Suppressor macrophage (primary cell): ENCODE results near the gene PIEZO1.

Experiments
- DNase-seq, 4 experiments: peaks; one replicate each; pipeline ENCODE4 v3.0.0-alpha.2; 2020 to 2022

Gene PIEZO1

GRCh38 chr16:88815901-88816589, 31.0 kb upstream of the PIEZO1 start:
- peak; percentile 32 to 60 (median 38) for DNase-seq

GRCh38 chr16:88815227-88815626, 30.2 kb upstream of the PIEZO1 start:
- DNase-seq: no peak

- DNase-seq: no peak
Observed at GRCh38 chr16:88814144-88814502, 29.1 kb upstream of the PIEZO1 start.

GRCh38 chr16:88813269-88814143, 28.5 kb upstream of the PIEZO1 start:
- peak in 2 of 4 experiments; percentile 35 to 48 for DNase-seq

GRCh38 chr16:88812513-88813268, 27.7 kb upstream of the PIEZO1 start:
- peak; percentile 62 to 79 (median 72) for DNase-seq

GRCh38 chr16:88811769-88812512, 26.9 kb upstream of the PIEZO1 start, which contains the start of gene APRT:
Gene APRT, minus strand, starts transcription at chr16:88811928. Its CDS starts 29 bp downstream, at chr16:88811899.
- DNase-seq: peak; percentile 95 to 99 (median 98)

GRCh38 chr16:88810912-88811768, 26.1 kb upstream of the PIEZO1 start:
- DNase-seq: peak; percentile 88 to 93 (median 90)

GRCh38 chr16:88810166-88810911, 25.3 kb upstream of the PIEZO1 start:
- DNase-seq: peak; percentile 57 to 78 (median 69)

- DNase-seq: peak in 1 of 4 experiments; percentile 2
Observed at GRCh38 chr16:88809676-88810165, 24.7 kb upstream of the PIEZO1 start.

GRCh38 chr16:88809068-88809675, 24.2 kb upstream of the PIEZO1 start:
- DNase-seq: no peak

- no peak for DNase-seq
Observed at GRCh38 chr16:88807626-88808453, 22.8 kb upstream of the PIEZO1 start.

GRCh38 chr16:88807142-88807625, 22.2 kb upstream of the PIEZO1 start:
- no peak for DNase-seq

- no peak for DNase-seq
Observed at GRCh38 chr16:88806491-88807111, 21.6 kb upstream of the PIEZO1 start.

- no peak for DNase-seq
Observed at GRCh38 chr16:88805887-88806393, 20.9 kb upstream of the PIEZO1 start.

- no peak for DNase-seq
Observed at GRCh38 chr16:88805340-88805715, 20.3 kb upstream of the PIEZO1 start.

- no peak for DNase-seq
Observed at GRCh38 chr16:88804552-88805339, 19.7 kb upstream of the PIEZO1 start.

GRCh38 chr16:88804173-88804551, 19.1 kb upstream of the PIEZO1 start:
- no peak for DNase-seq
